Measurements from ENCODE around the gene PXK. TPM values are rescaled to one million over a fixed set of nuclear protein-coding genes. Genes with fewer than 3 reads are reported as not detected.

PXK gene
- total RNA-seq, 1 experiment from 2014 or later: 4.4 TPM

DNA sequence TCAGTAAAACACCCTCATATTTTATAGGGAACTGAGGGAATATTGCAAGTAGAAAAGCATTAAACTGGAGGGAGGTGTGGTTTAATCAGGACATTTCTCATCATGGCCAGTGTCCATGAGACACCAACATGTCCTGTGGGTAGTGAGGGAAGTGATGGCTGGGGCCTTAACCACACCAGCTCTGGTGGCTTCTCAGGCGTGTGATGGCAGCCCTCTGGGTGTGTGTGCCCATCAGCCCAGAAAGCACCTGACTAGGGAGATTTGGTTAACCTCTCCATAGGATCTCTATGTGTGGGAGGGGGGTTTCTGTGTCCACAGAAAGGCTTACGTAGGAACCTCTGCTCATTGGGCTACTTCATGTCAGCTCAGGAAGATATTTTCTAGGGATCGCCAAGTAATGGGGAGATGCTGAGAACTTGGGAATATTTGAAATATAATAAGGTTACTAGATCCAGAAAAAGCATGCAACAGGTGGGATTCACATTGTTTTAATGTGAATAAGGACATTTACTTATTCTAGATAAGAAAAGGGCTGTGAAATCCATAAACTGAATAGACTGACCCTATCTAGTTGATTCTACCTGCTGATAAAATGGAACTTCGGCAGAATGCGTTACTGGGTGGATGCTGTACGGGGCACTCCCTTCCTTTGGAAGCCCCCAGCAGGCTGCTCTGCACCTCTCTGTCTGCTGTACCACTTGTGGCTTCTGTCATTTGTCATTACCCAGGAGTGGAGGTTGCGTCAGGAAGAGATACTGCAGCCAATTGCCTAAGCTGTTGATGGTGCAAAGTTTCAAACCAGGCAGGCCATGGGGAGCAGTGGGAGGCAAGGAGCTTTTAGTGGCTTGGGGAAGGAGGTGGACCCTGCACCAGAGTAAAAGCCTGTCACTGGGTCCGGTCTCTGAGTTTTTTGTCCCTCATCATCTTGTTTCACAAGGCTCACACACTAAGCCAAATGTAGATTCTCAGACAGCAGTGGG is 79.4 kb downstream of the PXK start:
- no peaks in the 10 kb centered on the region for H3K27me3 ChIP-seq (ENCODE audit: insufficient read depth, low read depth)
- no peaks in the 10 kb centered on the region for H3K9me2 ChIP-seq (ENCODE audit: insufficient read depth)
- H3K4me1 ChIP-seq (replicated peaks; ENCODE audit: insufficient read depth): peaks cover 5% of the 10 kb centered on the region; the same call in 1 of the 2 replicates
- H2AFZ ChIP-seq: no peak overlapping the region
- BruUV-seq (replicated peaks): no TSS peak
- H3K27ac ChIP-seq: no peak overlapping the region
- H3K4me2 ChIP-seq: no peak overlapping the region
- no peak for TF ChIP-seq EZH2 (IDR thresholded peaks at IDR 0.05; ENCODE audit: low read depth)
- TF ChIP-seq, protein P1, sequence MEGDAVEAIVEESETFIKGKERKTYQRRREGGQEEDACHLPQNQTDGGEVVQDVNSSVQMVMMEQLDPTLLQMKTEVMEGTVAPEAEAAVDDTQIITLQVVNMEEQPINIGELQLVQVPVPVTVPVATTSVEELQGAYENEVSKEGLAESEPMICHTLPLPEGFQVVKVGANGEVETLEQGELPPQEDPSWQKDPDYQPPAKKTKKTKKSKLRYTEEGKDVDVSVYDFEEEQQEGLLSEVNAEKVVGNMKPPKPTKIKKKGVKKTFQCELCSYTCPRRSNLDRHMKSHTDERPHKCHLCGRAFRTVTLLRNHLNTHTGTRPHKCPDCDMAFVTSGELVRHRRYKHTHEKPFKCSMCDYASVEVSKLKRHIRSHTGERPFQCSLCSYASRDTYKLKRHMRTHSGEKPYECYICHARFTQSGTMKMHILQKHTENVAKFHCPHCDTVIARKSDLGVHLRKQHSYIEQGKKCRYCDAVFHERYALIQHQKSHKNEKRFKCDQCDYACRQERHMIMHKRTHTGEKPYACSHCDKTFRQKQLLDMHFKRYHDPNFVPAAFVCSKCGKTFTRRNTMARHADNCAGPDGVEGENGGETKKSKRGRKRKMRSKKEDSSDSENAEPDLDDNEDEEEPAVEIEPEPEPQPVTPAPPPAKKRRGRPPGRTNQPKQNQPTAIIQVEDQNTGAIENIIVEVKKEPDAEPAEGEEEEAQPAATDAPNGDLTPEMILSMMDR (conservative IDR thresholded peaks at IDR 0.05): no peak
- intact Hi-C loops (cut with micrococcal nuclease; ENCODE audit: unreplicated experiment): loop anchor here (5.0 to 10.0 kb wide), 2 partner anchors 213 to 225 kb away; no protein-coding TSS in a partner anchor
- ChIA-PET POLR2A (ENCODE audit: unreplicated experiment) (interaction anchor here (0.6 to 0.7 kb wide), 2 partner anchors 49 to 63 kb away, joined by 4 to 6 read pairs; no protein-coding TSS in a partner anchor), CTCF (interaction anchor here (0.6 kb wide), 1 partner anchor 224 kb away, joined by 3 read pairs; no protein-coding TSS in a partner anchor)
- no peaks in the 10 kb centered on the region for H3K9me3 ChIP-seq (ENCODE audit: insufficient read depth, low read depth)
- no peaks in the 10 kb centered on the region; the same call in 1 of the 2 replicates for H4K20me1 ChIP-seq (ENCODE audit: insufficient read depth)
- H3K4me3 ChIP-seq: no peak overlapping the region
- DNase-seq: no peak
- no peaks in the 10 kb centered on the region for H3K36me3 ChIP-seq (ENCODE audit: low read depth)
- H3F3A ChIP-seq (ENCODE audit: insufficient read depth, low read depth): 0 out of 2 replicates have a peak, but pooled peaks cover 5% of the 10 kb centered on the region
- H3K79me2 ChIP-seq (ENCODE audit: low read depth): no peaks in the 10 kb centered on the region

DNA sequence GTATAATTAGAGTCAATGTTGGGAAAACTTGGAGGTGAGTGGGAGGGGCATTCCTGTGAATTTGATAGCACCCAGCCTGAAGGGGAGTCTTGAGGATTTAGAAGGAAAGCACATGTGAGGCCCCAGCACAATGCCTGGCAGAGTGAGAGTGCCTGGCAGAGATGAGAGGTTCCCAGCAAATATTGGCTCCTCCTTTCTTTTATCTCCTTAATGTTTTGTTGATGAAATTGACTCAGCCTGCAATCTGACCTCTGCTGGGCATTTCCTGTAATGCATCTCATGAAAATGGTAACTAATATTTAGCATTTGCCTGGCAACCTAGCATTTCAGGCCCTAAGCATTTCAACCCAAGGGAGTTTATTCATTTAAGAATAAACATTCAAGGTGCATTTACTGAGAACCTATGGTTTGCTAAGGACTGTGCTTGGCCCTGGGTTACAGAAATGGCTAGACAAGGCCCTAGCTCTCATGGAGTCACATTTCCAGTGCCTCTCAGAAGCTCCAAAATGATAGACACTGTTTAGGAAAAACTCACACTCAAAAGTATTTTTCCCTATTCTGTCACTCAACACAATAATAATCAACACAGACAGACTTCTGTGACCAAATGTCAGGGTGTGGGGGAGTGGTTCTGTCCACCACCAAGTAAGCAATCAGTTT is 82.0 kb downstream of the PXK start:
- Histone ChIP-seq H3F3A (ENCODE audit: insufficient read depth, low read depth) (0 out of 2 replicates have a peak, but pooled peaks cover 5% of the 10 kb centered on the region), H3K27ac (no peak overlapping the region), H3K27me3 (ENCODE audit: insufficient read depth, low read depth) (no peaks in the 10 kb centered on the region), H3K9me3 (ENCODE audit: insufficient read depth, low read depth) (no peaks in the 10 kb centered on the region), H3K4me1 (replicated peaks; ENCODE audit: insufficient read depth) (peaks cover 5% of the 10 kb centered on the region; the same call in 1 of the 2 replicates), H3K4me3 (no peak overlapping the region), H2AFZ (no peak overlapping the region), H3K9me2 (ENCODE audit: insufficient read depth) (no peaks in the 10 kb centered on the region), H3K4me2 (no peak overlapping the region), H3K79me2 (ENCODE audit: low read depth) (no peaks in the 10 kb centered on the region), H4K20me1 (ENCODE audit: insufficient read depth) (no peaks in the 10 kb centered on the region; the same call in 1 of the 2 replicates), H3K36me3 (ENCODE audit: low read depth) (no peaks in the 10 kb centered on the region)
- no TSS peak for BruUV-seq (replicated peaks)
- peak; percentile 34 to 50 for DNase-seq
- CTCF ChIA-PET: interaction anchor here (0.6 kb wide), 1 partner anchor 81 kb away, joined by 7 read pairs; the partner anchor contains the start of gene PXK
- intact Hi-C loops (cut with micrococcal nuclease; ENCODE audit: unreplicated experiment): loop anchor here (1.0 to 10.0 kb wide), 4 partner anchors 82 to 227 kb away; partner anchors contain the start of gene PXK
- POLR2A ChIA-PET (ENCODE audit: unreplicated experiment): no interaction called here
- TF ChIP-seq, protein P1 (conservative IDR thresholded peaks at IDR 0.05): peak; percentile 82
- TF ChIP-seq EZH2 (IDR thresholded peaks at IDR 0.05; ENCODE audit: low read depth): no peak

DNA sequence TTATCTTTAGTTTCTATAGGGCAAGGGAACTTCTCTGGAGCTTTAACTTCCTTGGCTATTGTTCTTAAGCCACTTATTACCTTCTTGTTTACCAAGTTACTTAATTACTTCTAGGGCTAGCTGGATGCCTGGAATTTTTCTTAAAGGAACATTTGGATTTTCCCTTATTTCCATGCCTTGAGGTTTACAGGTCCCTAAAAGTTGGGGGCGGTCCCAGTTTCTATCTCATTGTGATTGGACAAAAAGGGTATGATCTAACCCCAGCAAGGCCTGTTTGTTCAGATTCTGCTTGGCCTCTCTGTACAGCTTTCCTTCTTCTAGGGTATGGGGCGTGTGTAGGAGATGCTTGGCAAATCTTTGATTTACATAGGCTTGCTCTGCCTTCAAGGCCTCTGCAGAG is 83.5 kb downstream of the PXK start:
- ChIA-PET CTCF (interaction anchor here (0.6 to 0.9 kb wide), 2 partner anchors 110 to 525 kb away, joined by 3 to 6 read pairs; partner anchors contain the start of genes HTD2 and RPP14), POLR2A (ENCODE audit: unreplicated experiment) (no interaction called here)
- Histone ChIP-seq H4K20me1 (ENCODE audit: insufficient read depth) (no peaks in the 10 kb centered on the region; the same call in 1 of the 2 replicates), H3K4me1 (replicated peaks; ENCODE audit: insufficient read depth) (peaks cover 5% of the 10 kb centered on the region; the same call in 1 of the 2 replicates), H3K27ac (no peak overlapping the region), H3K9me3 (ENCODE audit: insufficient read depth, low read depth) (no peaks in the 10 kb centered on the region), H3K27me3 (ENCODE audit: insufficient read depth, low read depth) (no peaks in the 10 kb centered on the region), H2AFZ (no peak overlapping the region), H3K4me3 (no peak overlapping the region), H3K36me3 (ENCODE audit: low read depth) (no peaks in the 10 kb centered on the region), H3K9me2 (ENCODE audit: insufficient read depth) (no peaks in the 10 kb centered on the region), H3K4me2 (no peak overlapping the region), H3F3A (ENCODE audit: insufficient read depth, low read depth) (0 out of 2 replicates have a peak, but pooled peaks cover 5% of the 10 kb centered on the region), H3K79me2 (ENCODE audit: low read depth) (no peaks in the 10 kb centered on the region)
- BruUV-seq (replicated peaks): no TSS peak
- TF ChIP-seq, protein P1 (conservative IDR thresholded peaks at IDR 0.05): no peak
- no peak for TF ChIP-seq EZH2 (IDR thresholded peaks at IDR 0.05; ENCODE audit: low read depth)
- DNase-seq: no peak
- intact Hi-C loops (cut with micrococcal nuclease; ENCODE audit: unreplicated experiment): loop anchor here (10.0 kb wide), 1 partner anchor 209 kb away; no protein-coding TSS in a partner anchor
